ENCODE data around the gene COL18A1.

COL18A1 gene

GRCh38 chr21:45403133-45403824 is 1.7 kb upstream of the COL18A1 start:
- no peak for DNase-seq

GRCh38 chr21:45403825-45404729 is 888 bp upstream of the COL18A1 start:
- DNase-seq: no peak

GRCh38 chr21:45405271-45405818 is 380 bp downstream of the COL18A1 start:
- no peak for DNase-seq

GRCh38 chr21:45405819-45406762 is 1.1 kb downstream of the COL18A1 start:
- DNase-seq: no peak

- no peak for DNase-seq
Measured at GRCh38 chr21:45406801-45407628, 2.0 kb downstream of the COL18A1 start.

- no peak for DNase-seq
Measured at GRCh38 chr21:45407629-45408247, 2.8 kb downstream of the COL18A1 start.

- no peak for DNase-seq
Measured at GRCh38 chr21:45408271-45408791, 3.4 kb downstream of the COL18A1 start.

- DNase-seq: no peak
Measured at GRCh38 chr21:45408801-45409261, 3.9 kb downstream of the COL18A1 start.

GRCh38 chr21:45409466-45410150 is 4.6 kb downstream of the COL18A1 start:
- DNase-seq: no peak

GRCh38 chr21:45410151-45410864 is 5.3 kb downstream of the COL18A1 start:
- DNase-seq: no peak

GRCh38 chr21:45410865-45411809 is 6.2 kb downstream of the COL18A1 start:
- no peak for DNase-seq

- DNase-seq: no peak
Measured at GRCh38 chr21:45411810-45412206, 6.8 kb downstream of the COL18A1 start.

- no peak for DNase-seq
Measured at GRCh38 chr21:45412491-45412890, 7.5 kb downstream of the COL18A1 start.

GRCh38 chr21:45412909-45413611 is 8.1 kb downstream of the COL18A1 start:
- DNase-seq: no peak

- DNase-seq: no peak
Measured at GRCh38 chr21:45413922-45414321, 9.0 kb downstream of the COL18A1 start.

GRCh38 chr21:45414396-45415187 is 9.6 kb downstream of the COL18A1 start:
- no peak for DNase-seq

All from NCI-H774 (cell line).